H1 (cell line): Measurements from ENCODE around the gene RGS5. TPM values are rescaled to one million over a fixed set of nuclear protein-coding genes. Genes with fewer than 3 reads are reported as not detected.

Source experiments
- BCL11A ChIP-seq, 2 experiments: IDR thresholded peaks; one replicate each; pipeline ENCODE4 v1.6.1; 2011; ENCODE audit warnings: low read depth in 2 of 2, low read length in 2 of 2, mild to moderate bottlenecking in 2 of 2
- CHD2 ChIP-seq: IDR thresholded peaks from 2 replicates; pipeline ENCODE4 v1.6.1; 2012; ENCODE audit warnings: low read length, improper control_type of control experiment
- CHD7 ChIP-seq: fragments of 300-600 bp; sonication (generic); IDR thresholded peaks from 2 replicates; pipeline ENCODE4 v1.7.1; 2012; ENCODE audit warnings: low read length, moderate library complexity, mild to moderate bottlenecking, inconsistent platforms; ENCODE audit not compliant: insufficient replicate concordance
- EZH2 ChIP-seq: fragments of 200-600 bp; sonication (generic); IDR thresholded peaks from 2 replicates; pipeline ENCODE4 v1.7.1; 2012; ENCODE audit warnings: low read depth, mild to moderate bottlenecking, moderate library complexity, low read length, inconsistent platforms; ENCODE audit not compliant: severe bottlenecking
- JUN ChIP-seq: IDR thresholded peaks from 2 replicates; pipeline ENCODE4 v1.6.1; 2011; ENCODE audit warnings: low read depth, mild to moderate bottlenecking, improper control_type of control experiment, low read length
- JUND ChIP-seq: IDR thresholded peaks from 2 replicates; pipeline ENCODE4 v1.6.1; 2011; ENCODE audit warnings: mild to moderate bottlenecking, improper control_type of control experiment, low read length
- KDM4A ChIP-seq: IDR thresholded peaks from one replicate; pipeline ENCODE4 v1.7.1; 2012; ENCODE audit warnings: low read depth, mild to moderate bottlenecking, moderate library complexity, low read length, inconsistent platforms; ENCODE audit not compliant: severe bottlenecking
- RBBP5 ChIP-seq: IDR thresholded peaks from 2 replicates; pipeline ENCODE4 v1.7.1; 2012; ENCODE audit warnings: low read depth, mild to moderate bottlenecking, inconsistent platforms, low read length, moderate library complexity, borderline replicate concordance
- SIN3A ChIP-seq, 2 experiments: IDR thresholded peaks in 1 of 2; conservative IDR thresholded peaks in 1 of 2; 2 replicates each; pipeline ENCODE4 v1.6.1; 2011 to 2012; ENCODE audit warnings: low read length in 2 of 2, improper control_type of control experiment in 1 of 2, low read depth in 1 of 2, mild to moderate bottlenecking in 1 of 2
- SUZ12 ChIP-seq: fragments of 200-600 bp; sonication (generic); IDR thresholded peaks from 2 replicates; pipeline ENCODE4 v1.6.1; 2012; ENCODE audit warnings: mild to moderate bottlenecking, inconsistent platforms, low read length, moderate library complexity, mixed read lengths
- TAF1 ChIP-seq: IDR thresholded peaks from 2 replicates; pipeline ENCODE4 v1.6.1; 2011; ENCODE audit warnings: mild to moderate bottlenecking, low read depth, low read length
- polyA plus RNA-seq, 7 experiments: library from polyadenylated mRNA; depleted of rRNA in 3 of 7; stranded (reverse) in 5 of 7; unstranded in 2 of 7; fragments of >200 nt in 5 of 7; fragments of 200-250 nt in 2 of 7; gene quantifications; 1 replicate in 5 of 7; 2 replicates in 1 of 7; 4 replicates in 1 of 7; pipeline versions ENCODE4 v1.2.1 to v1.2.3, GENCODE V29; 2011 to 2013; ENCODE audit warnings: missing spikeins in 2 of 7, mixed read lengths in 2 of 7
- total RNA-seq: library from RNA; stranded (reverse); fragmentation: NEBNext Ultra II Directional; extraction: Animal tissue kit (Norgen Biotek cat#: 25700); gene quantifications from 2 replicates; pipeline ENCODE4 v1.2.1, GENCODE V29; 2021

The RGS5 gene
- total and polyA plus RNA-seq, 2 of the 8 experiments (the other 6 are each of a cell fraction or from before 2014, with no cell fraction given) = 75.5 to 103 TPM

DNA sequence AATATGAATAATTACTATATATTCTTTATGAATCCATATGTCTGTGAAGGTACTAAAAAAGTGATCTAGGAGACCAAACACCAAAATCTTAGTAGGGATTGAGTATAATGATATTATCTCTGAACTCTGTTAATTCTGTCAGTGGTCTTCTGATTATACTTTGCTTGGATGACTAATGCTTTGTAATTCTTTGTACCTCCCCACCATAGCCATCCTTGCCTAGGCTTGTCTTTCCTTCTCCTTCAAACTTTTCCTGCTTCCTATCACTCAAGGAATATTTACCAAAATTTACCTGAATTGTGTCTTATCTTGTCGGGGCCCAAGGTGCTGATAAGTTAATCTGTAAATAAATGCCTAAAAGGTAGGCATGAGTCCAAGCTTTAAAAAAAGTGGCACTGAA, 845 bp upstream of the RGS5 start (continued):
- no peak for TF ChIP-seq CHD7
- TF ChIP-seq SUZ12 = no peak
- TF ChIP-seq BCL11A (IDR thresholded peaks at IDR 0.05; ENCODE audit: low read depth in 2 of 2, low read length in 2 of 2) = no peak
- TF ChIP-seq RBBP5 = no peak
- TF ChIP-seq JUND = no peak
- TF ChIP-seq SIN3A (conservative IDR thresholded peaks at IDR 0.05 in 1 of 2, IDR thresholded peaks at IDR 0.05 in 1 of 2; ENCODE audit: low read depth in 1 of 2, low read length in 2 of 2) = no peak
- TF ChIP-seq EZH2 = no peak
- TF ChIP-seq KDM4A = no peak
- TF ChIP-seq JUN = no peak
- TF ChIP-seq TAF1 = no peak
- TF ChIP-seq CHD2 = no peak
